HFF-Myc (cell line): Measurements from ENCODE around the gene HINT3.

Experiments used
- DNase-seq: peaks from one replicate; pipeline ENCODE4 v3.0.0-alpha.2; 2011; ENCODE audit warnings: low read depth; ENCODE audit errors: extremely low read depth
- H3K4me3 ChIP-seq: replicated peaks from 2 replicates; pipeline ENCODE4 v1.5.1; 2011; ENCODE audit warnings: low read depth, mild to moderate bottlenecking, control low read depth, low read length
- TF ChIP-seq, protein P1 (sequence below): IDR thresholded peaks from 2 replicates; pipeline ENCODE4 v1.5.1; 2012; ENCODE audit warnings: mild to moderate bottlenecking, low read depth, low read length, control low read depth; ENCODE audit errors: missing control alignments

The HINT3 gene

DNA sequence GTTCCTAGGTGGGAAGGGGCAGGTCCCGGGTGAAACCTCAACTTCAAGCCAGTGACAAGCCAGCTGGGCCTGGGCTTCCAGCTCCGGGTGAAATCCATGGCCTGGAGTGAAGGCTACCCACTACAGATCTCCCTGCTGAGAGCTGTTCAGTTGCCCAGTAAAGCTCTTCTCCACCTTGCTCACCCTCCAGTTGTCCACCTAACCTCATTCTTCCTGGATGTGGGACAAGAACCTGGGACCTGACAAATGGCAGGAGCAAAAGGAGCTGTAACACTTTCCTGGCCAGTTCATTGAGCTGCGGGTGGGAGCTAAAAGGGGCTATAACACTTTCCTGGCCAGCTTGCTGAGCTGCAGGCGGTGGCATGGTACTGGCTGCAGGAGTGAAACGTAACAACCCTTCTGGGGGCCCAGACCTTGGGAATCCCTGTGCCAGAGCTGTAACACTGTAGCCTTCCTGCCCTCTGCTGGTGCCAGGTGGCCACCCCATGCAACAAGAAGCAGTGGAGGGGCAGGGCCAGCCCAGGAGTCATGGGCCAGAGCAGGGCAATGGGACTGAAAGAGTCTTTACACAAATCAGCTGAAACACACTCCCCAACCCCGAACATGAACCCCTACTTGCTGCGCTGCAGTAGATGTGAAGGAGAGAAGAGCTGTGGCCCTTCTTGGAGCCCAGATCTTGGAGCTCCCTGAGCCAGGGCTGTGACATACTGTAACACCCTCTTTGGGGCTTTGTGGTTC is 3.6 kb upstream of the HINT3 start:
- no peak for DNase-seq
- TF ChIP-seq, protein P1, sequence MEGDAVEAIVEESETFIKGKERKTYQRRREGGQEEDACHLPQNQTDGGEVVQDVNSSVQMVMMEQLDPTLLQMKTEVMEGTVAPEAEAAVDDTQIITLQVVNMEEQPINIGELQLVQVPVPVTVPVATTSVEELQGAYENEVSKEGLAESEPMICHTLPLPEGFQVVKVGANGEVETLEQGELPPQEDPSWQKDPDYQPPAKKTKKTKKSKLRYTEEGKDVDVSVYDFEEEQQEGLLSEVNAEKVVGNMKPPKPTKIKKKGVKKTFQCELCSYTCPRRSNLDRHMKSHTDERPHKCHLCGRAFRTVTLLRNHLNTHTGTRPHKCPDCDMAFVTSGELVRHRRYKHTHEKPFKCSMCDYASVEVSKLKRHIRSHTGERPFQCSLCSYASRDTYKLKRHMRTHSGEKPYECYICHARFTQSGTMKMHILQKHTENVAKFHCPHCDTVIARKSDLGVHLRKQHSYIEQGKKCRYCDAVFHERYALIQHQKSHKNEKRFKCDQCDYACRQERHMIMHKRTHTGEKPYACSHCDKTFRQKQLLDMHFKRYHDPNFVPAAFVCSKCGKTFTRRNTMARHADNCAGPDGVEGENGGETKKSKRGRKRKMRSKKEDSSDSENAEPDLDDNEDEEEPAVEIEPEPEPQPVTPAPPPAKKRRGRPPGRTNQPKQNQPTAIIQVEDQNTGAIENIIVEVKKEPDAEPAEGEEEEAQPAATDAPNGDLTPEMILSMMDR = peak; percentile 51
- no peak overlapping the region for H3K4me3 ChIP-seq

DNA sequence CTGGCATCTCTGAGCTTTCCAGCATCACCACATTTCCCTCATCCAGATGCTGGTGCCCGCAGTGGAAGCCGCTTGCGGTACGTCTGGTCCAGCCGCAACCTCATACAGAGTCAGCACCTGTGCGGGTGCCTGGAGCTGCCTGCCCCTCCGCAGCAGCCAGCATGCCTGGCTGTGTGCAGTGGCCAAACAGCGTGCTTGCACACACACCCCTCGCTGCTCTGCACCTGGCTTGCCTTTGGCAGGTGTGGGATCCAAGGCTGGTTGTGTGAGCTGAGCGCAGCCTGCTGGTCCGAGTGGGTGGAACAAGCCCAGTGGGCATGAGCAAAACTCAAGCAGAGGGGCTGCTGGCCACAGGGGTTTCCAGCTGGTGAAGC is 3.1 kb upstream of the HINT3 start:
- H3K4me3 ChIP-seq = no peak overlapping the region
- no peak for DNase-seq
- TF ChIP-seq, protein P1 = no peak

DNA sequence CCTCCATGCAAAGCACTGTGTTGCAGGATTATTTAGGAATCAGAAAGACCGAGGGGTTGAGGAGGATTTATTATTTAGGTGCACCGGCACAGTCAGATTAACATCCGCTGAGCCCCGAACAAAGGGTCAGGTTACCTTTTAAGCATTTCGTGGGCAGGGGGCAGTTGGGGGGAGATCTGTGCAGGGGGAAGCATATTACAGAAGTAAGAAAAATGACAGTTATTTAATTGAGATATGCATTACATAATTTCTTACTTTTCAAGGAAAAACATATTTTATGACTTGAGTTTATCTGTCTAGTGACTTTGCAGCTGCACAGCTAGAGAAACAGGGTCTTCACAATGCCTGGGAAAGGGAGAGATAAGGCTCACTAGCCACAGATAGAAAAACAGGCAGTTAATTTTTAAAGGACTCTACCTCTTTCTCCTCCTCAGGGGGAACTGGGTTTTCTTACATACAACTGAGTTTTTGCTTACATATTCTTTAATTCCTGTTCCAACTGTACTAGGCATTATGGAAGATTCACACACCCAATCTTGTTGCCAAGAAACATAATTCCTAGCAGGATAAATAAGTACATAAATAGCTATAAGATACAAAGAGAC is 1.7 kb upstream of the HINT3 start:
- TF ChIP-seq, protein P1 = no peak
- DNase-seq = no peak
- H3K4me3 ChIP-seq = no peak overlapping the region

GRCh38 chr6:125955973-125956372 is 597 bp upstream of the HINT3 start:
- H3K4me3 ChIP-seq = no peak overlapping the region; the same call in 1 of the 2 replicates
- TF ChIP-seq, protein P1 = no peak
- no peak for DNase-seq

- TF ChIP-seq, protein P1 = no peak
- peak overlapping the region; percentile 79 for H3K4me3 ChIP-seq
- no peak for DNase-seq
These were observed 772 bp downstream of the HINT3 start for GRCh38 chr6:125957391-125957693.

DNA sequence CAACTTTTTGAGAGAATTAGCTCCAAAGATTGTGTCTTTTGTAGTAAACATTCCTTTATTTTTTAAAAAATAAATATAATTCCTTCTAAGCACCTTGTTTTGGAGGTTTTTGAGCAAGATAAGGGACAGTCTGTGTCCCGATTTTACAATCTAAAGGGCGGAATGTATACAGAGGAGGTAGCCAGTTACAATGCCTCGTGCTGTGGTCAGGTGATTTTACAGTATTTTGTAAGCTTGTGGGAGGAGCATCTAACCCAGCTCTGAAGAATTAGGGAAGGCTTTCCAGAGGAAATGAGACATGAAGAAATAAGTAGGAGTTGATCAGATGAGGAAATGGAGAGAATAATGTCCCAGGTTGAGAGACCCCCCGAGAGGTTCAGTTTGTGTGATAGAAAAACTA is 1.3 kb downstream of the HINT3 start:
- TF ChIP-seq, protein P1 = no peak
- DNase-seq = no peak
- peak overlapping the region; percentile 79 for H3K4me3 ChIP-seq

DNA sequence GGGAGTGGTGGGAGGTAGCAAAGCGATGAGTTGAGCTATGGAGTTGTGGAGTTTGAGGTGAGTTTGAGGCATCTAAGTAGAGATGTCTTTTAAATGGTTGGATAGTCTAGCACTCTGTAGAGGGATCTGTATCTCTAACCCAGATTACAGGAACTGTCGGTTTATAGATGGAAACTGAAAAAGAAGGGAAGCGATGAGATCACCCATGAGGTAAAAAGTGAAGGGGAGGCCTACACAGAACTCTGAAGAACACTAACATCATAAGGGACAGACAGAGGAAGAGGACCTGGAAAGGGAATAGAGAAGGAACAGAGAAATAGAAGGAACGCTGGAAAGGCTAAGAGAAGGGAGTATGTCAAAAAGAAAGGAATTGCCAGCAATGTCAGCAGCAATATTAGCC is 2.5 kb downstream of the HINT3 start:
- TF ChIP-seq, protein P1 = no peak
- H3K4me3 ChIP-seq = no peak overlapping the region
- DNase-seq = no peak
